Muscle layer of colon (tissue), 2 donors: ENCODE results near the gene DLGAP1.

Experiments
- H3K27ac ChIP-seq: one replicate; pipeline ENCODE4 v1.7.0; 2013; ENCODE audit warnings: low read depth, mild to moderate bottlenecking, low read length, moderate library complexity
- H3K27me3 ChIP-seq, 2 donors: one replicate each; pipeline ENCODE4 v1.7.0; 2013; ENCODE audit warnings: low read length in 2 of 2, mild to moderate bottlenecking in 2 of 2; ENCODE audit not compliant: insufficient read depth in 2 of 2, control insufficient read depth in 1 of 2
- H3K36me3 ChIP-seq: one replicate; pipeline ENCODE4 v1.7.0; 2013; ENCODE audit warnings: mild to moderate bottlenecking, low read length; ENCODE audit not compliant: insufficient read depth
- H3K4me1 ChIP-seq: one replicate; pipeline ENCODE4 v1.7.0; 2013; ENCODE audit warnings: mild to moderate bottlenecking, low read length; ENCODE audit not compliant: insufficient read depth
- H3K4me3 ChIP-seq, 2 donors: one replicate each; pipeline ENCODE4 v1.7.0; 2013; ENCODE audit warnings: low read length in 2 of 2, low read depth in 1 of 2, mild to moderate bottlenecking in 1 of 2, moderate library complexity in 1 of 2
- H3K9ac ChIP-seq: one replicate; pipeline ENCODE4 v1.7.0; 2013; ENCODE audit warnings: low read length
- H3K9me3 ChIP-seq: one replicate; pipeline ENCODE4 v1.7.0; 2013; ENCODE audit warnings: mild to moderate bottlenecking, low read length
- donor health status: abdominal sarcoma.
- donor health status: Adenocarcinoma of cecum.

Gene DLGAP1

GRCh38 chr18:3920832-3921231 lies 534.3 kb downstream of the DLGAP1 start:
- Histone ChIP-seq H3K36me3 (no peaks in the 10 kb centered on the region), H3K9ac (no peak overlapping the region), H3K4me1 (no peaks in the 10 kb centered on the region), H3K27ac (no peak overlapping the region), H3K27me3 (no peaks in the 10 kb centered on the region), H3K9me3 (no peaks in the 10 kb centered on the region), H3K4me3 (no peak overlapping the region)

- Histone ChIP-seq H3K4me3 (no peak overlapping the region), H3K27ac (no peak overlapping the region), H3K9me3 (no peaks in the 10 kb centered on the region), H3K27me3 (no peaks in the 10 kb centered on the region), H3K4me1 (no peaks in the 10 kb centered on the region), H3K36me3 (no peaks in the 10 kb centered on the region), H3K9ac (no peak overlapping the region)
These were observed 535.6 kb downstream of the DLGAP1 start for GRCh38 chr18:3919396-3920061.

- Histone ChIP-seq H3K9ac (no peak overlapping the region), H3K9me3 (no peaks in the 10 kb centered on the region), H3K36me3 (no peaks in the 10 kb centered on the region), H3K27me3 (no peaks in the 10 kb centered on the region), H3K27ac (no peak overlapping the region), H3K4me1 (no peaks in the 10 kb centered on the region), H3K4me3 (no peak overlapping the region)
These were observed 539.0 kb downstream of the DLGAP1 start for GRCh38 chr18:3916082-3916481.

- Histone ChIP-seq H3K9ac (no peak overlapping the region), H3K36me3 (no peaks in the 10 kb centered on the region), H3K9me3 (no peaks in the 10 kb centered on the region), H3K4me1 (no peaks in the 10 kb centered on the region), H3K4me3 (no peak overlapping the region), H3K27ac (no peak overlapping the region), H3K27me3 (no peaks in the 10 kb centered on the region)
These were observed 540.1 kb downstream of the DLGAP1 start for GRCh38 chr18:3914833-3915610.

GRCh38 chr18:3914109-3914508 lies 541.0 kb downstream of the DLGAP1 start:
- H3K9ac ChIP-seq, result no peak overlapping the region
- H3K9me3 ChIP-seq, result no peaks in the 10 kb centered on the region
- no peaks in the 10 kb centered on the region for H3K27me3 ChIP-seq
- no peak overlapping the region for H3K27ac ChIP-seq
- no peaks in the 10 kb centered on the region for H3K36me3 ChIP-seq
- no peak overlapping the region for H3K4me3 ChIP-seq
- no peaks in the 10 kb centered on the region for H3K4me1 ChIP-seq

GRCh38 chr18:3912705-3913104 lies 542.4 kb downstream of the DLGAP1 start:
- Histone ChIP-seq H3K27ac (no peak overlapping the region), H3K4me3 (no peak overlapping the region), H3K9ac (no peak overlapping the region), H3K9me3 (no peaks in the 10 kb centered on the region), H3K4me1 (no peaks in the 10 kb centered on the region), H3K36me3 (no peaks in the 10 kb centered on the region), H3K27me3 (no peaks in the 10 kb centered on the region)

- H3K27ac ChIP-seq, result no peak overlapping the region
- no peak overlapping the region for H3K4me3 ChIP-seq
- H3K36me3 ChIP-seq, result no peaks in the 10 kb centered on the region
- H3K27me3 ChIP-seq, result no peaks in the 10 kb centered on the region
- no peaks in the 10 kb centered on the region for H3K9me3 ChIP-seq
- H3K4me1 ChIP-seq, result no peaks in the 10 kb centered on the region
- no peak overlapping the region for H3K9ac ChIP-seq
These were observed 543.7 kb downstream of the DLGAP1 start for GRCh38 chr18:3911413-3911812.

- no peak overlapping the region for H3K27ac ChIP-seq
These were observed 544.6 kb downstream of the DLGAP1 start for GRCh38 chr18:3910512-3910911.

GRCh38 chr18:3907955-3908354 lies 547.2 kb downstream of the DLGAP1 start:
- Histone ChIP-seq H3K27me3 (no peaks in the 10 kb centered on the region), H3K9me3 (no peaks in the 10 kb centered on the region), H3K36me3 (no peaks in the 10 kb centered on the region), H3K4me3 (no peak overlapping the region), H3K9ac (no peak overlapping the region), H3K4me1 (no peaks in the 10 kb centered on the region), H3K27ac (no peak overlapping the region)

More at GRCh38 chr18:3910512-3910911, 544.6 kb downstream of the DLGAP1 start:
- Histone ChIP-seq H3K4me1 (no peaks in the 10 kb centered on the region), H3K36me3 (no peaks in the 10 kb centered on the region), H3K9ac (no peak overlapping the region), H3K4me3 (no peak overlapping the region), H3K9me3 (no peaks in the 10 kb centered on the region), H3K27me3 (no peaks in the 10 kb centered on the region)

- Histone ChIP-seq H3K27me3 (no peaks in the 10 kb centered on the region), H3K27ac (no peak overlapping the region), H3K4me1 (no peaks in the 10 kb centered on the region), H3K9me3 (no peaks in the 10 kb centered on the region), H3K4me3 (no peak overlapping the region), H3K36me3 (no peaks in the 10 kb centered on the region), H3K9ac (no peak overlapping the region)
These were observed 548.9 kb downstream of the DLGAP1 start for GRCh38 chr18:3906116-3906750.

GRCh38 chr18:3903337-3903736 lies 551.8 kb downstream of the DLGAP1 start:
- H3K9me3 ChIP-seq, result no peaks in the 10 kb centered on the region
- H3K27ac ChIP-seq, result no peak overlapping the region
- no peaks in the 10 kb centered on the region for H3K36me3 ChIP-seq
- H3K4me1 ChIP-seq, result no peaks in the 10 kb centered on the region
- no peak overlapping the region for H3K4me3 ChIP-seq
- no peak overlapping the region for H3K9ac ChIP-seq
- H3K27me3 ChIP-seq, result no peaks in the 10 kb centered on the region
